ENCODE data around the gene SCARB1.

SCARB1 gene

DNA sequence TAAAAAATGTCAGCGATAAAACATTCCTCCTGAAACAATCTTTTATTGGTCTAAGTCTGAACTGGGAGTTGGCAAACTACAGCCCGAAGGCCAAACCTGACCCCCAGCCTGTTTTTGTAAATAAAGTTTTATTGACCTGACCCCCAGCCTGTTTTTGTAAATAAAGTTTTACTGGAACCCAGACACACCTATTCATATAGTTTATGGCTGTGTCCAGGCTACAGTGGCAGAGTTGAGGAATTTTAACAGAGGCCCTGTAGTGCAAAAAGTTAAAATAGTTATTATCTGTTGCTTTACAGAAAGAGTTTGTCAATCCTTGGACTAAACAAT, 12.1 kb upstream of the SCARB1 start:
- Histone ChIP-seq H2AFZ (ENCODE audit: low read depth, low read length) (peak overlapping the region; percentile 13), H3K9me3 (ENCODE audit: low read length) (no peaks in the 10 kb centered on the region), H3K4me3 (ENCODE audit: low read length) (no peak overlapping the region), H3K36me3 (ENCODE audit: insufficient read depth, low read length) (no peaks in the 10 kb centered on the region), H3K27me3 (ENCODE audit: insufficient read depth, low read length) (no peaks in the 10 kb centered on the region), H3K4me1 (ENCODE audit: insufficient read depth, low read length) (peaks cover 5% of the 10 kb centered on the region)

- Histone ChIP-seq H3K27me3 (ENCODE audit: insufficient read depth, low read length) (no peaks in the 10 kb centered on the region), H3K9me3 (ENCODE audit: low read length) (no peaks in the 10 kb centered on the region), H3K4me1 (ENCODE audit: insufficient read depth, low read length) (peaks cover 5% of the 10 kb centered on the region), H3K4me3 (ENCODE audit: low read length) (no peak overlapping the region), H2AFZ (ENCODE audit: low read depth, low read length) (peak overlapping the region; percentile 31), H3K36me3 (ENCODE audit: insufficient read depth, low read length) (no peaks in the 10 kb centered on the region)
Measured at GRCh38 chr12:124874988-124875802, 11.5 kb upstream of the SCARB1 start.

DNA sequence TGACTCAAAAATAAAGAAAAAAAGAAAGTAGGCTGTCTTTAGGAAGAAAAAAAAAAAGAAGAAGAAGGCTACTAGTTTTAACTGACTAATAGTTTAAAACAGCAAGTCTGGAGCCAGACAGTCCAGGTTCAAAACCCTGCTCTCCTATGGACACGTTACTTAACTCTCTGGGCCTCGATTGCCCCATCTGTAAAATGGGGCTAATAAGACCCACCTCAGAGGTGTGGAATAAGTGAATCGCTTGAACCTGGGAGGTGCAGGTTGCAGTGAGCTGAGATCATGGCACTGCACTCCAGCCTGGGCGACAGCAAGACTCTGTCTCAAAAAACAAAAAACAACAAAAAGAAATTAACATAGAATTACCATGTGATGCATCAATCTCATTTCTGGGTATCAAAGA, 10.5 kb upstream of the SCARB1 start:
- Histone ChIP-seq H3K36me3 (ENCODE audit: insufficient read depth, low read length) (no peaks in the 10 kb centered on the region), H2AFZ (ENCODE audit: low read depth, low read length) (no peak overlapping the region), H3K4me3 (ENCODE audit: low read length) (no peak overlapping the region), H3K27me3 (ENCODE audit: insufficient read depth, low read length) (no peaks in the 10 kb centered on the region), H3K4me1 (ENCODE audit: insufficient read depth, low read length) (peaks cover 5% of the 10 kb centered on the region), H3K9me3 (ENCODE audit: low read length) (no peaks in the 10 kb centered on the region)

- Histone ChIP-seq H3K4me3 (ENCODE audit: low read length) (no peak overlapping the region), H3K27me3 (ENCODE audit: insufficient read depth, low read length) (no peaks in the 10 kb centered on the region), H2AFZ (ENCODE audit: low read depth, low read length) (no peak overlapping the region), H3K9me3 (ENCODE audit: low read length) (no peaks in the 10 kb centered on the region), H3K4me1 (ENCODE audit: insufficient read depth, low read length) (peaks cover 5% of the 10 kb centered on the region), H3K36me3 (ENCODE audit: insufficient read depth, low read length) (no peaks in the 10 kb centered on the region)
Measured at GRCh38 chr12:124872068-124872719, 8.5 kb upstream of the SCARB1 start.

GRCh38 chr12:124871297-124871696, 7.6 kb upstream of the SCARB1 start:
- no peak overlapping the region for H2AFZ ChIP-seq (ENCODE audit: low read depth, low read length)
- H3K9me3 ChIP-seq (ENCODE audit: low read length): no peaks in the 10 kb centered on the region
- H3K4me3 ChIP-seq (ENCODE audit: low read length): no peak overlapping the region
- H3K27me3 ChIP-seq (ENCODE audit: insufficient read depth, low read length): no peaks in the 10 kb centered on the region
- H3K4me1 ChIP-seq (ENCODE audit: insufficient read depth, low read length): peaks cover 5% of the 10 kb centered on the region
- H3K36me3 ChIP-seq (ENCODE audit: insufficient read depth, low read length): no peaks in the 10 kb centered on the region

DNA sequence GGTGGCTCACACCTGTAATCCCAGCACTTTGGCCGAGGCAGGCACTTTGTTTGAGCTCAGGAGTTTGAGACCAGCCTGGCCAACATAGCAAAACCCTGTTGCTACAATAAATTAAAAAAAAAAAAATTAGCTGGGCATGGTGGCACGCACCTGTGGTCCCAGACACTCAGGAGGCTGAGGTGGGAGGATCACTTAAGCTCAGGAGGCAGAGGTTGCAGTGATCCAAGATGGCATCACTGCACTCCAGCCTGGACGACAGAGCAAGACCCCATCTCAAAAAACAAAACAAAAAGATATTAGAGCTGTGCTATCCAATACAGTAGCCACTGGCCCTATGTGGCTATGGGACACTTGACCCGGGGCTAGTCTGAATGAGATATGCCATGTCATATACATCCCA, 6.9 kb upstream of the SCARB1 start:
- no peaks in the 10 kb centered on the region for H3K27me3 ChIP-seq (ENCODE audit: insufficient read depth, low read length)
- no peaks in the 10 kb centered on the region for H3K9me3 ChIP-seq (ENCODE audit: low read length)
- H2AFZ ChIP-seq (ENCODE audit: low read depth, low read length): no peak overlapping the region
- H3K4me1 ChIP-seq (ENCODE audit: insufficient read depth, low read length): peaks cover 4% of the 10 kb centered on the region
- H3K4me3 ChIP-seq (ENCODE audit: low read length): no peak overlapping the region
- no peaks in the 10 kb centered on the region for H3K36me3 ChIP-seq (ENCODE audit: insufficient read depth, low read length)

- Histone ChIP-seq H3K4me1 (ENCODE audit: insufficient read depth, low read length) (no peaks in the 10 kb centered on the region), H3K9me3 (ENCODE audit: low read length) (peaks cover 2% of the 10 kb centered on the region)
Measured at GRCh38 chr12:124869059-124869665, 5.5 kb upstream of the SCARB1 start.

GRCh38 chr12:124868252-124869058, 4.8 kb upstream of the SCARB1 start:
- Histone ChIP-seq H2AFZ (ENCODE audit: low read depth, low read length) (no peak overlapping the region), H3K36me3 (ENCODE audit: insufficient read depth, low read length) (no peaks in the 10 kb centered on the region), H3K4me3 (ENCODE audit: low read length) (no peak overlapping the region), H3K27me3 (ENCODE audit: insufficient read depth, low read length) (no peaks in the 10 kb centered on the region), H3K4me1 (ENCODE audit: insufficient read depth, low read length) (no peaks in the 10 kb centered on the region), H3K9me3 (ENCODE audit: low read length) (peaks cover 3% of the 10 kb centered on the region)

More at GRCh38 chr12:124869059-124869665, 5.5 kb upstream of the SCARB1 start:
- H3K27me3 ChIP-seq (ENCODE audit: insufficient read depth, low read length): no peaks in the 10 kb centered on the region
- no peak overlapping the region for H3K4me3 ChIP-seq (ENCODE audit: low read length)
- H3K36me3 ChIP-seq (ENCODE audit: insufficient read depth, low read length): no peaks in the 10 kb centered on the region
- no peak overlapping the region for H2AFZ ChIP-seq (ENCODE audit: low read depth, low read length)

- Histone ChIP-seq H3K4me1 (ENCODE audit: insufficient read depth, low read length) (peaks cover 6% of the 10 kb centered on the region), H3K36me3 (ENCODE audit: insufficient read depth, low read length) (no peaks in the 10 kb centered on the region), H3K27me3 (ENCODE audit: insufficient read depth, low read length) (no peaks in the 10 kb centered on the region), H2AFZ (ENCODE audit: low read depth, low read length) (no peak overlapping the region), H3K9me3 (ENCODE audit: low read length) (peaks cover 3% of the 10 kb centered on the region), H3K4me3 (ENCODE audit: low read length) (no peak overlapping the region)
Measured at GRCh38 chr12:124867401-124867930, 3.8 kb upstream of the SCARB1 start.

DNA sequence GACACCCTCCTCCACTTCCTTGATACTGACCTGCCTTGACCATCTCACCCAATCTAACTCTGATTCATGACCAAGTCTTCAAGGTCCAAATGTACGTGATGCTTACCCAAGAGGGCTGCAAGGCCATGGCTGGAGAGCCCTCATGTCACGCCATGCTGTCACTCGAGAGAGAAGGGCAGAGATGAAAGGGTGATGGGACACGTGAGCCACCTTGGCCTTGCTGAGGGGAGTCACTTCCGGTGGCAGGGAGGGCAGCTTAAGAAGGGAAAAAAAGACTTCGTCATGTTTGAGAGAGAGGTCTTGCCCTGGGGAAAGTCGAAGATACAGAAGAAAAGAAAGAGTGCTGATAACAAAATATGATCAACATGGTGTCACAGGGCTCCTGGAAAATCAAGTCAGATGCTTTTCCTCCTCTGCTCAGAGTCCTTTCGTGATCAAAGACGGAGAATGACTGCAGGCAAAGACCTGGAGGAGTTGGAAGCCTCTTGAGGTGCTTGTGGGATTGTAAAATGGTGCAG, 3.3 kb upstream of the SCARB1 start:
- no peaks in the 10 kb centered on the region for H3K36me3 ChIP-seq (ENCODE audit: insufficient read depth, low read length)
- no peak overlapping the region for H3K4me3 ChIP-seq (ENCODE audit: low read length)
- H2AFZ ChIP-seq (ENCODE audit: low read depth, low read length): no peak overlapping the region
- peaks cover 9% of the 10 kb centered on the region for H3K4me1 ChIP-seq (ENCODE audit: insufficient read depth, low read length)
- peaks cover 3% of the 10 kb centered on the region for H3K9me3 ChIP-seq (ENCODE audit: low read length)
- no peaks in the 10 kb centered on the region for H3K27me3 ChIP-seq (ENCODE audit: insufficient read depth, low read length)

- Histone ChIP-seq H3K9me3 (ENCODE audit: low read length) (peaks cover 3% of the 10 kb centered on the region), H3K27me3 (ENCODE audit: insufficient read depth, low read length) (no peaks in the 10 kb centered on the region), H3K4me3 (ENCODE audit: low read length) (no peak overlapping the region), H3K4me1 (ENCODE audit: insufficient read depth, low read length) (peaks cover 9% of the 10 kb centered on the region), H3K36me3 (ENCODE audit: insufficient read depth, low read length) (no peaks in the 10 kb centered on the region), H2AFZ (ENCODE audit: low read depth, low read length) (no peak overlapping the region)
Measured at GRCh38 chr12:124866195-124866882, 2.7 kb upstream of the SCARB1 start.

DNA sequence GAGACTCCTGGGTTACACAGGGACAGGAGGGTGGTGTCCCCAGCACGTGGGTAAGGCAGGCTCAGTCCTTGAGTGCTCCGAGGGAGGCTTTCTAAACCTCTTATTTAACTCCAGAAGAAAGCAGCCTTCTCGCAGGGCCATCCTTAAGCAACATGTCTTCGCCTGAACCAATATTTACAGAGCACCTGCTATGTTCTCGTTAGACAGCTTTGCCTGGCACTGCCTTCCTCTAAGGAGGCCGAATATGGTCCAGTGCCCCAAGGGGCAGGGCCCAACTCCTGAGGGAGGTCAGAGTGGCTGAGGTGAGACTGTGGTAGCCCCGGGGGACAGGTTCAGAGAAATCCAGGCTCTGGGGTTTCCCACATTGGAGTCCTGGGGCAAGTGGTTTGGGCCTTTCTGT, 2.1 kb upstream of the SCARB1 start:
- Histone ChIP-seq H3K9me3 (ENCODE audit: low read length) (peaks cover 3% of the 10 kb centered on the region), H3K4me3 (ENCODE audit: low read length) (no peak overlapping the region), H3K36me3 (ENCODE audit: insufficient read depth, low read length) (no peaks in the 10 kb centered on the region), H3K4me1 (ENCODE audit: insufficient read depth, low read length) (peaks cover 9% of the 10 kb centered on the region), H2AFZ (ENCODE audit: low read depth, low read length) (no peak overlapping the region), H3K27me3 (ENCODE audit: insufficient read depth, low read length) (no peaks in the 10 kb centered on the region)

All from neuron (in vitro differentiated cells).